ENCODE results near the gene MRPS27.

The MRPS27 gene

DNA sequence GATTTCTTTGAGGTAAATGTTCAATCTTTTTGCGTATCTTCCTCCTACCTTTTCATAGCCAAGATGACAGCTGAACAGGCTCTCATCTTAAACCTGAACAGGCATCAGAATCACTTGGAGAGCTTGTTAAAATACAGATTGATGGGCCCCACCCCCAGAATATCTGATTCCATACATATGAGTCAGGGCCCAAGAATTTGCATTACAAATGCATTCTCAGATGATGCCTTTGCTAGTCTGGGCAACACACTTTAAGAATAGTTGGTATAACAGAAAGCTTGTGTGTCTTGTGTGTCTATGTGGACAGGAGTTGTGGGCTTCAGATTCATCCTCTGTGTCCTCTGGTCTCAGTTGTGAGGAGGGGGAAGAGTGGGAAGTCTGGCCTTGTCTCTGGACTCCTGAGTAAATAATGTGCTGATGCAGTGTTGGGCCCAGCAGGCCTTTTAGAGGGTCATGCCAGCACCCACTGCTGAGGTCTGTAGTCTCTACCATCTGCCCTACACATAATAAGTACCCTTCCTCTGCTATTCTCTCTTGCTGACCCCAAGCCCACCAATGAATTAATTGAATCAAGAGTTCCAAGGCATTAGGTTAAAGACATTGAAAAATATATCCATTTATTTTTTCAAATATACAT, 43.2 kb upstream of the MRPS27 start:
- no peak overlapping the region for H3K4me3 ChIP-seq (ENCODE audit: low read length)
- no peaks in the 10 kb centered on the region for H3K9me3 ChIP-seq (ENCODE audit: control insufficient read depth, insufficient read depth, low read length)
- H3K36me3 ChIP-seq (ENCODE audit: control insufficient read depth, low read length) = peaks cover 46% of the 10 kb centered on the region
- H3K27ac ChIP-seq (ENCODE audit: low read depth, low read length) = no peak overlapping the region
- H3K27me3 ChIP-seq (ENCODE audit: control insufficient read depth, low read length) = no peaks in the 10 kb centered on the region
- no peaks in the 10 kb centered on the region for H3K79me2 ChIP-seq (ENCODE audit: control insufficient read depth, low read length)
- TF ChIP-seq EZH2phosphoT487 (IDR thresholded peaks at IDR 0.05; ENCODE audit: borderline replicate concordance, low read length) = no peak
- TF ChIP-seq, protein P1, sequence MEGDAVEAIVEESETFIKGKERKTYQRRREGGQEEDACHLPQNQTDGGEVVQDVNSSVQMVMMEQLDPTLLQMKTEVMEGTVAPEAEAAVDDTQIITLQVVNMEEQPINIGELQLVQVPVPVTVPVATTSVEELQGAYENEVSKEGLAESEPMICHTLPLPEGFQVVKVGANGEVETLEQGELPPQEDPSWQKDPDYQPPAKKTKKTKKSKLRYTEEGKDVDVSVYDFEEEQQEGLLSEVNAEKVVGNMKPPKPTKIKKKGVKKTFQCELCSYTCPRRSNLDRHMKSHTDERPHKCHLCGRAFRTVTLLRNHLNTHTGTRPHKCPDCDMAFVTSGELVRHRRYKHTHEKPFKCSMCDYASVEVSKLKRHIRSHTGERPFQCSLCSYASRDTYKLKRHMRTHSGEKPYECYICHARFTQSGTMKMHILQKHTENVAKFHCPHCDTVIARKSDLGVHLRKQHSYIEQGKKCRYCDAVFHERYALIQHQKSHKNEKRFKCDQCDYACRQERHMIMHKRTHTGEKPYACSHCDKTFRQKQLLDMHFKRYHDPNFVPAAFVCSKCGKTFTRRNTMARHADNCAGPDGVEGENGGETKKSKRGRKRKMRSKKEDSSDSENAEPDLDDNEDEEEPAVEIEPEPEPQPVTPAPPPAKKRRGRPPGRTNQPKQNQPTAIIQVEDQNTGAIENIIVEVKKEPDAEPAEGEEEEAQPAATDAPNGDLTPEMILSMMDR (IDR thresholded peaks at IDR 0.05; ENCODE audit: low read depth, low read length, poor library complexity, severe bottlenecking) = no peak
- H4K20me1 ChIP-seq (ENCODE audit: control insufficient read depth, insufficient read depth, low read depth, low read length) = no peaks in the 10 kb centered on the region
- no peaks in the 10 kb centered on the region; the same call in 1 of the 2 replicates for H3K4me1 ChIP-seq (ENCODE audit: control insufficient read depth, low read length)
- H3K4me2 ChIP-seq (ENCODE audit: low read length) = no peak overlapping the region
- no peaks in the 10 kb centered on the region for H3F3A ChIP-seq (ENCODE audit: control insufficient read depth, insufficient read depth)
- H3K9me2 ChIP-seq (replicated peaks; ENCODE audit: control insufficient read depth, low read length) = no peaks in the 10 kb centered on the region

DNA sequence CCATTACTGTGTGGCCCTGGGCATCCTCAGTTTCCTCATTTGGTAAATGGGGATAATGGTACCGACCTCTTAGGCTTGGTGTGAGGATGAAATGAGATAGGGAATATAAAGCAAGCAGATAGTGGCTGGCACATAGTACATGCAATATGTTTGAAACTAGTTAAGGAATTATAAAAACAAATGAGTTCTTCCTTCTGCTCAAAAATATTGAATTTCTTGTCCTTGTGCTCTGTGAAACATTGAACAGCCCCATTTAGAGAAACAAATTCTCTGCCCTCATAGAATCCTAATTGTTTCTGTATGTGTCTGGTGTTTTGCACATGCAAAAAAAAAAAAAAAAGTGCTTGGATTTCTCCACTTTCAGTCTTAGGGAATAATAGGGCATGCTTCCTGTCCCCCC, 39.8 kb upstream of the MRPS27 start:
- Histone ChIP-seq H3K79me2 (ENCODE audit: control insufficient read depth, low read length) (no peaks in the 10 kb centered on the region), H3K4me2 (ENCODE audit: low read length) (no peak overlapping the region), H3K9me3 (ENCODE audit: control insufficient read depth, insufficient read depth, low read length) (no peaks in the 10 kb centered on the region), H3K27ac (ENCODE audit: low read depth, low read length) (no peak overlapping the region), H3K36me3 (ENCODE audit: control insufficient read depth, low read length) (peaks cover 50% of the 10 kb centered on the region), H3K4me3 (ENCODE audit: low read length) (no peak overlapping the region), H3F3A (ENCODE audit: control insufficient read depth, insufficient read depth) (no peaks in the 10 kb centered on the region), H3K27me3 (ENCODE audit: control insufficient read depth, low read length) (no peaks in the 10 kb centered on the region), H3K9me2 (replicated peaks; ENCODE audit: control insufficient read depth, low read length) (no peaks in the 10 kb centered on the region), H3K4me1 (ENCODE audit: control insufficient read depth, low read length) (no peaks in the 10 kb centered on the region), H4K20me1 (ENCODE audit: control insufficient read depth, insufficient read depth, low read depth, low read length) (no peaks in the 10 kb centered on the region)
- no peak for TF ChIP-seq EZH2phosphoT487 (IDR thresholded peaks at IDR 0.05; ENCODE audit: borderline replicate concordance, low read length)

DNA sequence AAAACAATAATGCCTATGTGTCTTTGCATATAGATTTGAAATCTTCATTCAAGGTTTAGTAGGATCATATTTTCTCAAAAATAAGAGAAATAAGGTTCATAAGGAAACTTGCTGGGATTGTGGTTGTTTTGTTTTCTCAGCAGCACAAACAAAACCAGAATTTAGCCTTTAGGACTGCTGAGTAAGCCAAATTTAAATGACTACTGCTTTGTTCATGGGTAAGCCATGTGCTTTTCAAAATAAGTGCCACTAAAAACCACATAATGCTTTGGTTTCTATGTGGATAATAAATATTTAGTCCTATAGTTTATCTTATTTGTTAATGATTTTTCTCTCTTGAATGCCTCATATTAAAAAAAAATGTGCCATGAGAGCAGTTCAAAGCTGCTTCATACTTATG, 38.9 kb upstream of the MRPS27 start:
- no peak overlapping the region for H3K27ac ChIP-seq (ENCODE audit: low read depth, low read length)
- H3K9me3 ChIP-seq (ENCODE audit: control insufficient read depth, insufficient read depth, low read length) = no peaks in the 10 kb centered on the region
- H3K79me2 ChIP-seq (ENCODE audit: control insufficient read depth, low read length) = no peaks in the 10 kb centered on the region
- no peaks in the 10 kb centered on the region for H3K9me2 ChIP-seq (replicated peaks; ENCODE audit: control insufficient read depth, low read length)
- H3F3A ChIP-seq (ENCODE audit: control insufficient read depth, insufficient read depth) = no peaks in the 10 kb centered on the region
- no peak for TF ChIP-seq EZH2phosphoT487 (IDR thresholded peaks at IDR 0.05; ENCODE audit: borderline replicate concordance, low read length)
- TF ChIP-seq, protein P1 (IDR thresholded peaks at IDR 0.05; ENCODE audit: low read depth, low read length, poor library complexity, severe bottlenecking) = no peak
- no peak overlapping the region for H3K4me2 ChIP-seq (ENCODE audit: low read length)
- H4K20me1 ChIP-seq (ENCODE audit: control insufficient read depth, insufficient read depth, low read depth, low read length) = no peaks in the 10 kb centered on the region
- H3K36me3 ChIP-seq (ENCODE audit: control insufficient read depth, low read length) = peaks cover 50% of the 10 kb centered on the region
- H3K4me1 ChIP-seq (ENCODE audit: control insufficient read depth, low read length) = no peaks in the 10 kb centered on the region
- H3K27me3 ChIP-seq (ENCODE audit: control insufficient read depth, low read length) = no peaks in the 10 kb centered on the region
- H3K4me3 ChIP-seq (ENCODE audit: low read length) = no peak overlapping the region

DNA sequence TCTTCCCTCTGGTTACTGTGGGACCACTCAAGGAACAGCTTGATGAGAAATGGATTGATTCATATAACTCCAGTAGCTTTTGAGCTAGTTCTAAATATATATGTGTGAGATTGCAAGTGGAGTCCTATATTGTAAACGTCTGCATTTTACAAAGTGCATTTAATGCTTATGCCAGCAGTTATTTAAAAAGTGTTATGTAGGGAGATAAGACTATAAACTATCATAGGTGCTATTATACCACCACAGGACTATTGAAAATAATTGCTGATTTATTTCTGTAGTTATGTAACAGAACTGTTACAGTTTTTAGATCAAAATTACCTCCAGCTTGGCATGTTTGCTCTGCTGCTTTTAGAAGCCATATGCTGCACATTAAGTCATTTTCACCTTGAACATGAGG, 36.3 kb upstream of the MRPS27 start:
- Histone ChIP-seq H3K79me2 (ENCODE audit: control insufficient read depth, low read length) (no peaks in the 10 kb centered on the region), H3K27me3 (ENCODE audit: control insufficient read depth, low read length) (no peaks in the 10 kb centered on the region), H3K9me3 (ENCODE audit: control insufficient read depth, insufficient read depth, low read length) (no peaks in the 10 kb centered on the region), H3K36me3 (ENCODE audit: control insufficient read depth, low read length) (peaks cover 32% of the 10 kb centered on the region), H3K27ac (ENCODE audit: low read depth, low read length) (no peak overlapping the region), H3K9me2 (replicated peaks; ENCODE audit: control insufficient read depth, low read length) (no peaks in the 10 kb centered on the region), H3F3A (ENCODE audit: control insufficient read depth, insufficient read depth) (no peaks in the 10 kb centered on the region), H3K4me2 (ENCODE audit: low read length) (no peak overlapping the region), H4K20me1 (ENCODE audit: control insufficient read depth, insufficient read depth, low read depth, low read length) (no peaks in the 10 kb centered on the region), H3K4me1 (ENCODE audit: control insufficient read depth, low read length) (no peaks in the 10 kb centered on the region), H3K4me3 (ENCODE audit: low read length) (no peak overlapping the region)
- no peak for TF ChIP-seq EZH2phosphoT487 (IDR thresholded peaks at IDR 0.05; ENCODE audit: borderline replicate concordance, low read length)
- TF ChIP-seq, protein P1 (IDR thresholded peaks at IDR 0.05; ENCODE audit: low read depth, low read length, poor library complexity, severe bottlenecking) = no peak

All from DOHH2 (cell line).